GM12873 (cell line): ENCODE measurements around the gene KRT72.

ENCODE experiments used
- CTCF ChIP-seq: IDR thresholded peaks from 2 replicates; pipeline ENCODE4 v1.5.1; 2012; ENCODE audit warnings: low read depth, mild to moderate bottlenecking, moderate library complexity, low read length, control low read depth; ENCODE audit not compliant: insufficient read depth; ENCODE audit errors: missing control alignments

The KRT72 gene

GRCh38 chr12:52617403-52617785 is 16.1 kb upstream of the KRT72 start:
- no peak for TF ChIP-seq CTCF

- TF ChIP-seq CTCF, result no peak
Measured at GRCh38 chr12:52616680-52617402, 15.6 kb upstream of the KRT72 start.

GRCh38 chr12:52615912-52616311 is 14.6 kb upstream of the KRT72 start:
- TF ChIP-seq CTCF, result no peak

GRCh38 chr12:52615208-52615868 is 14.1 kb upstream of the KRT72 start:
- no peak for TF ChIP-seq CTCF

GRCh38 chr12:52614381-52615207 is 13.3 kb upstream of the KRT72 start:
- no peak for TF ChIP-seq CTCF

- no peak for TF ChIP-seq CTCF
Measured at GRCh38 chr12:52613384-52614030, 12.2 kb upstream of the KRT72 start.
